Measurements from ENCODE around the gene B4GALT5. TPM values are rescaled to one million over a fixed set of nuclear protein-coding genes. Genes with fewer than 3 reads are reported as not detected.

The B4GALT5 gene
- total RNA-seq, 1 experiment from 2014 or later = 46.7 TPM

- in situ Hi-C loops (cut with HindIII; ENCODE audit: low pct_unique_long_range_greater_than_20kb, low sequenced_read_pairs) = no loop called here
- DNase-seq (ENCODE audit: low read depth, low spot score) = no peak
Observed at GRCh38 chr20:49653925-49654434, 59.7 kb downstream of the B4GALT5 start.

DNA sequence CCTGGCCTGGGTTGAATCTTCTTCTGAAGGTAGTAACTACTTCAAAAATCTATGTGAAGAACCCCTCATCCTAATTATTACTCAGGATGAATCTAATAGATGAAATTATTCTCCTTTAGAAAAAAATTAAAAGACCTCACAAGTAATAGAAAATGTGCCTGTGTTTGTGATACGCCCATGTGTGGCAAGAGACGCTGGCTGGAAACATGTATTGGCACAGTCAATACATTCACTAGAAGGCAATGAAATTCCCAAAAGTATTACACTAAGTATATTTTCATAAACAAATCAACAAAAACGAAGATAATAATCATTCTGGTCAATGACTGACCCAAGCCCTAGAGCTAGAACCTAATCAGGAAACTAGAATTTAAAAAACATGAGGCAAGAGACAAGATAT lies 64.0 kb downstream of the B4GALT5 start:
- in situ Hi-C loops (cut with HindIII; ENCODE audit: low pct_unique_long_range_greater_than_20kb, low sequenced_read_pairs) = loop anchor here (25.0 kb wide), 1 partner anchor 163 kb away; the partner anchor contains the start of gene SLC9A8

DNA sequence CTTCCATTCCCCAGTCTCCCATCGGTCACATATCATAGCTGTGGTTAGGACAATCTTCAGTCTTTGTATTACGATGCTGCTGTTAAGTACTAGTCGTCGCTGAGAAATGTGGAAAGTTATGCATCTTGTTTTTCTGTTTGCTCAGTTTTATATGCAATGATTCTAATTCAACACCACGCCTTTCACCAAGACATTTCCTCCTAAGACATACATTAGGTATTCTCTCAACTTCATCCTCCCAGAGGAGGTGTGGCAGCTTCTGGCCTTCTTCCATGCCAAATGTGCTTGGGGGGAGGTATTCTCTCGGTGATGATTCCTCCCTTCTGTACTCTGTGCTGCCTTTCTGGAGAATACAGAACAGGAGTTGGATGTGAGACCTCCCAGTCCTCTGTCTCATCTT lies 66.1 kb downstream of the B4GALT5 start:
- DNase-seq (ENCODE audit: low read depth, low spot score) = no peak
- in situ Hi-C loops (cut with HindIII; ENCODE audit: low pct_unique_long_range_greater_than_20kb, low sequenced_read_pairs) = loop anchor here (25.0 kb wide), 1 partner anchor 165 kb away; the partner anchor contains the start of gene SLC9A8

More for the DNA sequence above, 64.0 kb downstream of the B4GALT5 start:
- DNase-seq (ENCODE audit: low read depth, low spot score) = no peak

DNA sequence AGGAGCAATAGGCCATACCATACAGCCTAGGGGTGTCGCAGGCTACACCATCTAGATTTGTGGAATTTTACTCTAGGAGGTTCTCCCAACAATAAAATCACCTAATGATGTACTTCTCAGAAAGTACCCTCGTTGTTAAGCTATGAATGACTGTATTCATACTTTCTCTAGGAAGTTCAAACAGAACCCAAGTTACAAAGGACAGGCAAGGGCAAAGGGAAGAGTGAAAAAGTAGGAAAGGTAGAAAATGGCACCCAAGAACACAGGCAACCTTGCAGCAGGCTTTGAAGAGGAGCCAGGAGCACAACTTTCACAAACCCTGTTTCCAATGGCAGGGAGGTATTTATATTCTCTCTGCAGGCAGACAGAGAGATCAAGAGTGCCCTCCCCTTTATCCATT lies 67.2 kb downstream of the B4GALT5 start:
- in situ Hi-C loops (cut with HindIII; ENCODE audit: low pct_unique_long_range_greater_than_20kb, low sequenced_read_pairs) = loop anchor here (25.0 kb wide), 1 partner anchor 166 kb away; the partner anchor contains the start of gene SLC9A8
- no peak for DNase-seq (ENCODE audit: low read depth, low spot score)

- in situ Hi-C loops (cut with HindIII; ENCODE audit: low pct_unique_long_range_greater_than_20kb, low sequenced_read_pairs) = loop anchor here (25.0 kb wide), 1 partner anchor 166 kb away; the partner anchor contains the start of gene SLC9A8
- DNase-seq (ENCODE audit: low read depth, low spot score) = no peak
Observed at GRCh38 chr20:49646126-49646525, 67.6 kb downstream of the B4GALT5 start.

- DNase-seq (ENCODE audit: low read depth, low spot score) = no peak
- in situ Hi-C loops (cut with HindIII; ENCODE audit: low pct_unique_long_range_greater_than_20kb, low sequenced_read_pairs) = loop anchor here (25.0 kb wide), 1 partner anchor 167 kb away; the partner anchor contains the start of gene SLC9A8
Observed at GRCh38 chr20:49644980-49645565, 68.6 kb downstream of the B4GALT5 start.

DNA sequence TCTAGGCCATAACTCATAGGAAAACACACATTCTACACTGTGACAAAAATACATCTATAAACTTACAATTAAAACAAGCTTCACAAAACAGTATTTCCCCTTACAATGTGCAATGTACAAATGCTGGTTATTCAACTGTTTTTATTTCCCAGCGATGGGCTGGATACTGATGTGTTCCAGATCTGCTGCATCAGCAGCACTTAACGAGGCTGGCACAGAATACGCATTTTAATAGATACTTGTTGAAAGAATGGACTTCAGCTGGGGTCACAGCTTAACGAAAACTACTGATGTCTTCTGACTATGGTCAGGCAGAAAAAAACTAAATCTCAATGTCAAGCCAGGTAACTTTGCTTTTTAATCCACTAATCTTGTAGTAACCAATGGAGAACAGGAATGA lies 70.9 kb downstream of the B4GALT5 start:
- in situ Hi-C loops (cut with HindIII; ENCODE audit: low pct_unique_long_range_greater_than_20kb, low sequenced_read_pairs) = loop anchor here (25.0 kb wide), 1 partner anchor 169 kb away; the partner anchor contains the start of gene SLC9A8
- no peak for DNase-seq (ENCODE audit: low read depth, low spot score)

DNA sequence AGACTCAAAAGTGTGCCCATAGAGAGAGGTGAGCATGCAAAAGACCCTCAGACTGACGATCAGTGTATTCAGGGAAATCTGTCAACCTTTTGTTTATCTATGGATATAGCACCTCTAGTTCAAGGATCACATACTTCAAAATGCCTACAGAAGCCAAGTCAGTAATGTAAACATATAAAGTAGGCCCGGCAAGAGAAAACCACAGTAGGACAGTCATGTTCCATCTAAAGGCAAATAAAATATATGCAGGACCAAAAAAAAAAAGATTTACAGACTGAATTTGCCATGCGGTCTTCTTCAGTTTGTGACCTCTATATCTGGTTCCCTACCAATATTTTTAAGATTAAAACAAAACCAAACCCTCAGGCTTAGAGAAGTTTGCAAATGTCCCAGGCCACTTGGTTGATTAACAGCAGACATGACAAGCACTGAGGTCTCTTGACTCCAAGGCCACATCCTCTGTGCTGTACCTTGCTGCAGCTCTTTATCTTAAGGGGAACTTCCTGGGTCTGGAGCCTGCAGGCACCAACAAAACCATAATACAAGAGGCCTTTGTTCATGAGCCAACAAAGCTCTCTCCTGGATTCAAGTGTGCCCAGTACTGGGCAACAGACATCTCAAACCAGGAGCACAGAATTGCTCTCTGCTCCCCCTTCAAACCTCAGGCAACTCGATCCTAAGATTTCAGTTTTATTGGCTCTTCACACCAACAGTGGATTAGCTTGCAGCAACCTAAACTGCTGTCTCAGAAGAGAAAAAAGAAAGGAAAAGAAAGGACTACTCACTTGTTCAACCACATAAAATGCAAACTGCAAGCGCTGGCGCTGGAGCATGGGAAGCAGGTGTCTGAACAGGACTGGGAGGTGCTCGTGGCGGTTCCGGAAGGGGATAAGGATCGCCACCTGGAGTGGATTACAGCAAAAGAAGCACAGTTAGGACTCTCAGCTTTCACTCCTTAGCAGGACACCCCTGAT lies 71.7 kb downstream of the B4GALT5 start:
- peak; percentile 85 for DNase-seq (ENCODE audit: low read depth, low spot score)
- in situ Hi-C loops (cut with HindIII; ENCODE audit: low pct_unique_long_range_greater_than_20kb, low sequenced_read_pairs) = loop anchor here (25.0 kb wide), 1 partner anchor 170 kb away; the partner anchor contains the start of gene SLC9A8

- no peak for DNase-seq (ENCODE audit: low read depth, low spot score)
- in situ Hi-C loops (cut with HindIII; ENCODE audit: low pct_unique_long_range_greater_than_20kb, low sequenced_read_pairs) = loop anchor here (25.0 kb wide), 1 partner anchor 175 kb away; the partner anchor contains the start of gene SLC9A8
Observed at GRCh38 chr20:49637046-49637637, 76.5 kb downstream of the B4GALT5 start.

DNA sequence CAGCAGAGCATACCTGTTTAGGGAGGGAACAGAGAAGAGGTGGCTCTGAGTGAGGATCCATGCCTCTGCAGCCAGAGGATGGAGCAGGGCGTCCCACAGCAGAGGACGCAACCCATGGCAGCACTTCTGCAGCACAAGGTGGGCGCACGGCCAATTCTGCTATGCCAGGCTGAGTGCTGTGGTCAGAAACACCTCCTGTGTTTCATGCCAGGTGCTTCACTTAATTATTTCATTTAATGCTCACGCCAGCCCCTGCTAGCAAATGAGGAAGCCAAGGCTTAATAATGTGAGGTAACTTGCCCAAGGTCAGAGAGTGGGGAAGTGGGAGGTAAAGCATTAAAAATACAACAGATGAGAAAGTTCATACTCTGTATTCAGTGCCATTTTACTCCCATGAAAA lies 77.2 kb downstream of the B4GALT5 start:
- no peak for DNase-seq (ENCODE audit: low read depth, low spot score)
- in situ Hi-C loops (cut with HindIII; ENCODE audit: low pct_unique_long_range_greater_than_20kb, low sequenced_read_pairs) = loop anchor here (25.0 kb wide), 1 partner anchor 176 kb away; the partner anchor contains the start of gene SLC9A8

DNA sequence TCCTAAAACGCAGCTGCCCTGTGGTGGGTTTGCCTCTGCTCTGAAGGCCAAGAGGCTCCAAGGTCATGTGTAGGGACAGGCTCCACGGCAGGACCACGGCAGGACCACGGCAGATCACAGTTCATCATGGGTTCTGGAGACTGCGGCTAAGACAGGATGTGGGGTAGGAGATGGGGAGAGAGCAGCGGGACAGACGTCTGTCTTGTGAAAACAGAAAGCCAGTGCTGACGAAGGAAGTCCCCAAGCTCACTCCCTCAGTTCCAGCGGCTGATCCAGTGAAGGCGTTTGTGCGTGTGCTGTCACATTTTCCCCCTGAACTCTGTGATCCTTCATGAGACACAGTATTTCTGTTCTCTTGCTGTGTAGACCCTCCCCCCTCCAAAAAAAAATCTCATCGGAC lies 77.8 kb downstream of the B4GALT5 start:
- no peak for DNase-seq (ENCODE audit: low read depth, low spot score)
- in situ Hi-C loops (cut with HindIII; ENCODE audit: low pct_unique_long_range_greater_than_20kb, low sequenced_read_pairs) = loop anchor here (25.0 kb wide), 1 partner anchor 176 kb away; the partner anchor contains the start of gene SLC9A8

- no peak for DNase-seq (ENCODE audit: low read depth, low spot score)
- in situ Hi-C loops (cut with HindIII; ENCODE audit: low pct_unique_long_range_greater_than_20kb, low sequenced_read_pairs) = loop anchor here (25.0 kb wide), 1 partner anchor 177 kb away; the partner anchor contains the start of gene SLC9A8
Observed at GRCh38 chr20:49635166-49635565, 78.5 kb downstream of the B4GALT5 start.

GRCh38 chr20:49634116-49634515 lies 79.6 kb downstream of the B4GALT5 start:
- DNase-seq (ENCODE audit: low read depth, low spot score) = no peak
- in situ Hi-C loops (cut with HindIII; ENCODE audit: low pct_unique_long_range_greater_than_20kb, low sequenced_read_pairs) = loop anchor here (25.0 kb wide), 1 partner anchor 178 kb away; the partner anchor contains the start of gene SLC9A8

- in situ Hi-C loops (cut with HindIII; ENCODE audit: low pct_unique_long_range_greater_than_20kb, low sequenced_read_pairs) = loop anchor here (25.0 kb wide), 1 partner anchor 179 kb away; the partner anchor contains the start of gene SLC9A8
- DNase-seq (ENCODE audit: low read depth, low spot score) = no peak
Observed at GRCh38 chr20:49633643-49634042, 80.0 kb downstream of the B4GALT5 start.

GRCh38 chr20:49633023-49633422 lies 80.7 kb downstream of the B4GALT5 start:
- in situ Hi-C loops (cut with HindIII; ENCODE audit: low pct_unique_long_range_greater_than_20kb, low sequenced_read_pairs) = loop anchor here (25.0 kb wide), 1 partner anchor 179 kb away; the partner anchor contains the start of gene SLC9A8
- DNase-seq (ENCODE audit: low read depth, low spot score) = no peak

DNA sequence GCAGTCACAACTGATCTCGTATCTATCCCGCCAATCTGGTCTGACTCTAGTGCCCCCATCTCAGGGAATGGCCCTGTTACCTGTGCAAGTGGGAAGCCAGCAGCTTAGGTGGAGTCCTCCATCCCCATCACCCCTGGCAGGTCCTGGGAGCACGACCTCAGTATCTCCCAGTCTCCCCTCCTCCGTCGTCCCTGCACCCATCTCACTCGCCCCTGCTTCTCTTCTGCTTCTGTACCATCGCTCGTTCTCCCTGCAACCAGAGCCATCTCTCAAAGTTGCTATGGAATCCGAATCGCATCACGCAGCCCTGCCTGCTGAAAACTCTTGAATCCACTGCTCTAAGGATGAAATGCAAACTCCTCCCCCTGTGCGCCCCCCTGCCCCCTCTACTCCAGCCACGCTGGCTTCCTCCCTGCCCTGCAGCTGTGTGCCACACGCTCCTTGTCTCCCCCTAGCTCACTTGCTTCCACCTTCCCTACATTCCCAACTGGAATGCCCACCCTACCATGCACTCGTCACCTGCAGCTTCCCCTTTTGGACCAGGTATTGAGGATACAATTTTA lies 81.7 kb downstream of the B4GALT5 start:
- no peak for DNase-seq (ENCODE audit: low read depth, low spot score)
- in situ Hi-C loops (cut with HindIII; ENCODE audit: low pct_unique_long_range_greater_than_20kb, low sequenced_read_pairs) = loop anchor here (25.0 kb wide), 1 partner anchor 180 kb away; the partner anchor contains the start of gene SLC9A8
